HEK293 (cell line): ENCODE measurements around the gene XRCC6.

Source experiments
- HOXA7 ChIP-seq: sonication (generic); formaldehyde crosslinking; IDR thresholded peaks from 2 replicates; pipeline ENCODE4 v1.8.1; 2022; ENCODE audit warnings: missing genetic modification reagents, borderline replicate concordance
- INSM2 ChIP-seq: fragments of 450-650 bp; formaldehyde crosslinking; IDR thresholded peaks from 2 replicates; pipeline ENCODE4 v1.5.1; 2016; ENCODE audit warnings: missing biosample characterization, missing genetic modification characterization
- REST ChIP-seq: fragments of 450-650 bp; formaldehyde crosslinking; IDR thresholded peaks from 2 replicates; pipeline ENCODE4 v1.5.1; 2016; ENCODE audit warnings: missing biosample characterization, missing genetic modification characterization
- SETDB1 ChIP-seq: IDR thresholded peaks from one replicate; pipeline ENCODE4 v1.6.1; 2017; ENCODE audit warnings: mild to moderate bottlenecking, low read length, moderate library complexity, mixed read lengths; ENCODE audit not compliant: insufficient read length
- ZBTB26 ChIP-seq: fragments of 450-650 bp; formaldehyde crosslinking; optimal IDR thresholded peaks from 2 replicates; pipeline ENCODE3; 2016; ENCODE audit warnings: missing biosample characterization, mild to moderate bottlenecking, missing genetic modification characterization
- ZBTB48 ChIP-seq: fragments of 450-650 bp; formaldehyde crosslinking; IDR thresholded peaks from 2 replicates; pipeline ENCODE4 v1.5.1; 2016; ENCODE audit warnings: missing biosample characterization, missing genetic modification characterization
- ZFHX2 ChIP-seq: fragments of 450-650 bp; formaldehyde crosslinking; conservative IDR thresholded peaks from 2 replicates; pipeline ENCODE4 v1.5.1; 2016; ENCODE audit warnings: missing biosample characterization, missing genetic modification characterization
- ZNF10 ChIP-seq: fragments of 450-650 bp; formaldehyde crosslinking; IDR thresholded peaks from 2 replicates; pipeline ENCODE4 v1.5.1; 2017; ENCODE audit warnings: missing biosample characterization, missing genetic modification characterization
- ZNF138 ChIP-seq: fragments of 450-650 bp; formaldehyde crosslinking; IDR thresholded peaks from 2 replicates; pipeline ENCODE4 v1.5.1; 2016; ENCODE audit warnings: missing biosample characterization, missing genetic modification characterization, borderline replicate concordance
- ZNF2 ChIP-seq: fragments of 450-650 bp; formaldehyde crosslinking; IDR thresholded peaks from 2 replicates; pipeline ENCODE4 v1.5.1; 2016; ENCODE audit warnings: missing biosample characterization, missing genetic modification characterization
- ZNF24 ChIP-seq: fragments of 450-650 bp; formaldehyde crosslinking; IDR thresholded peaks from 2 replicates; pipeline ENCODE4 v1.5.1; 2016; ENCODE audit warnings: missing biosample characterization, missing genetic modification characterization
- ZNF274 ChIP-seq, 2 experiments: fragments of 200-500 bp in 1 of 2; fragments of 450-650 bp in 1 of 2; sonication (Bioruptor generic) in 1 of 2; formaldehyde crosslinking in 1 of 2; IDR thresholded peaks; 2 replicates each; pipeline versions ENCODE4 v1.5.1 to v1.6.1; 2014 to 2016; ENCODE audit warnings: borderline replicate concordance in 1 of 2, inconsistent platforms in 1 of 2, low read length in 1 of 2, missing biosample characterization in 1 of 2, missing genetic modification characterization in 1 of 2
- ZNF404 ChIP-seq: fragments of 450-650 bp; formaldehyde crosslinking; IDR thresholded peaks from 2 replicates; pipeline ENCODE4 v1.5.1; 2017; ENCODE audit warnings: missing biosample characterization, missing genetic modification characterization
- ZNF626 ChIP-seq: fragments of 450-650 bp; sonication (Bioruptor Pico); formaldehyde crosslinking; IDR thresholded peaks from 2 replicates; pipeline ENCODE4 v1.5.1; 2018; ENCODE audit warnings: missing biosample characterization, missing genetic modification characterization, inconsistent platforms
- ZNF654 ChIP-seq: fragments of 450-650 bp; formaldehyde crosslinking; IDR thresholded peaks from 2 replicates; pipeline ENCODE4 v1.5.1; 2016; ENCODE audit warnings: low read depth, missing biosample characterization, missing genetic modification characterization
- ZNF692 ChIP-seq: fragments of 450-650 bp; formaldehyde crosslinking; IDR thresholded peaks from 2 replicates; pipeline ENCODE4 v1.5.1; 2016; ENCODE audit warnings: missing biosample characterization, missing genetic modification characterization
- TF ChIP-seq, protein P1 (sequence below): fragments of 450-650 bp; formaldehyde crosslinking; conservative IDR thresholded peaks from 2 replicates; pipeline ENCODE4 v1.5.1; 2016; ENCODE audit warnings: low read depth, missing biosample characterization, missing genetic modification characterization
- TF ChIP-seq, protein P2 (sequence below): fragments of 450-650 bp; formaldehyde crosslinking; IDR thresholded peaks from 2 replicates; pipeline ENCODE4 v1.5.1; 2017; ENCODE audit warnings: missing biosample characterization, missing genetic modification characterization
- TF ChIP-seq, protein P3 (sequence below): fragments of 450-650 bp; formaldehyde crosslinking; IDR thresholded peaks from 2 replicates; pipeline ENCODE4 v1.5.1; 2016; ENCODE audit warnings: missing biosample characterization, missing genetic modification characterization
- TF ChIP-seq, protein P4 (sequence below): fragments of 450-650 bp; IDR thresholded peaks from 2 replicates; pipeline ENCODE4 v1.5.1; 2018; ENCODE audit warnings: missing biosample characterization, mild to moderate bottlenecking, missing genetic modification characterization

XRCC6 gene

GRCh38 chr22:41697126-41697775 lies 76.2 kb downstream of the XRCC6 start (continued):
- no peak for TF ChIP-seq ZNF138
- TF ChIP-seq, protein P1, sequence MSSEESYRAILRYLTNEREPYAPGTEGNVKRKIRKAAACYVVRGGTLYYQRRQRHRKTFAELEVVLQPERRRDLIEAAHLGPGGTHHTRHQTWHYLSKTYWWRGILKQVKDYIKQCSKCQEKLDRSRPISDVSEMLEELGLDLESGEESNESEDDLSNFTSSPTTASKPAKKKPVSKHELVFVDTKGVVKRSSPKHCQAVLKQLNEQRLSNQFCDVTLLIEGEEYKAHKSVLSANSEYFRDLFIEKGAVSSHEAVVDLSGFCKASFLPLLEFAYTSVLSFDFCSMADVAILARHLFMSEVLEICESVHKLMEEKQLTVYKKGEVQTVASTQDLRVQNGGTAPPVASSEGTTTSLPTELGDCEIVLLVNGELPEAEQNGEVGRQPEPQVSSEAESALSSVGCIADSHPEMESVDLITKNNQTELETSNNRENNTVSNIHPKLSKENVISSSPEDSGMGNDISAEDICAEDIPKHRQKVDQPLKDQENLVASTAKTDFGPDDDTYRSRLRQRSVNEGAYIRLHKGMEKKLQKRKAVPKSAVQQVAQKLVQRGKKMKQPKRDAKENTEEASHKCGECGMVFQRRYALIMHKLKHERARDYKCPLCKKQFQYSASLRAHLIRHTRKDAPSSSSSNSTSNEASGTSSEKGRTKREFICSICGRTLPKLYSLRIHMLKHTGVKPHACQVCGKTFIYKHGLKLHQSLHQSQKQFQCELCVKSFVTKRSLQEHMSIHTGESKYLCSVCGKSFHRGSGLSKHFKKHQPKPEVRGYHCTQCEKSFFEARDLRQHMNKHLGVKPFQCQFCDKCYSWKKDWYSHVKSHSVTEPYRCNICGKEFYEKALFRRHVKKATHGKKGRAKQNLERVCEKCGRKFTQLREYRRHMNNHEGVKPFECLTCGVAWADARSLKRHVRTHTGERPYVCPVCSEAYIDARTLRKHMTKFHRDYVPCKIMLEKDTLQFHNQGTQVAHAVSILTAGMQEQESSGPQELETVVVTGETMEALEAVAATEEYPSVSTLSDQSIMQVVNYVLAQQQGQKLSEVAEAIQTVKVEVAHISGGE = no peak
- no peak for TF ChIP-seq ZNF2 (tag by site-specific recombination)
- no peak for TF ChIP-seq REST (tag by site-specific recombination)
- no peak for TF ChIP-seq ZNF404 (tag by site-specific recombination)
- TF ChIP-seq, protein P2, sequence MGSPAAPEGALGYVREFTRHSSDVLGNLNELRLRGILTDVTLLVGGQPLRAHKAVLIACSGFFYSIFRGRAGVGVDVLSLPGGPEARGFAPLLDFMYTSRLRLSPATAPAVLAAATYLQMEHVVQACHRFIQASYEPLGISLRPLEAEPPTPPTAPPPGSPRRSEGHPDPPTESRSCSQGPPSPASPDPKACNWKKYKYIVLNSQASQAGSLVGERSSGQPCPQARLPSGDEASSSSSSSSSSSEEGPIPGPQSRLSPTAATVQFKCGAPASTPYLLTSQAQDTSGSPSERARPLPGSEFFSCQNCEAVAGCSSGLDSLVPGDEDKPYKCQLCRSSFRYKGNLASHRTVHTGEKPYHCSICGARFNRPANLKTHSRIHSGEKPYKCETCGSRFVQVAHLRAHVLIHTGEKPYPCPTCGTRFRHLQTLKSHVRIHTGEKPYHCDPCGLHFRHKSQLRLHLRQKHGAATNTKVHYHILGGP = no peak
- TF ChIP-seq, protein P3, sequence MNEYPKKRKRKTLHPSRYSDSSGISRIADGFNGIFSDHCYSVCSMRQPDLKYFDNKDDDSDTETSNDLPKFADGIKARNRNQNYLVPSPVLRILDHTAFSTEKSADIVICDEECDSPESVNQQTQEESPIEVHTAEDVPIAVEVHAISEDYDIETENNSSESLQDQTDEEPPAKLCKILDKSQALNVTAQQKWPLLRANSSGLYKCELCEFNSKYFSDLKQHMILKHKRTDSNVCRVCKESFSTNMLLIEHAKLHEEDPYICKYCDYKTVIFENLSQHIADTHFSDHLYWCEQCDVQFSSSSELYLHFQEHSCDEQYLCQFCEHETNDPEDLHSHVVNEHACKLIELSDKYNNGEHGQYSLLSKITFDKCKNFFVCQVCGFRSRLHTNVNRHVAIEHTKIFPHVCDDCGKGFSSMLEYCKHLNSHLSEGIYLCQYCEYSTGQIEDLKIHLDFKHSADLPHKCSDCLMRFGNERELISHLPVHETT (tag by site-specific recombination) = no peak
- no peak for TF ChIP-seq ZNF274 (IDR thresholded peaks at IDR 0.05; ENCODE audit: low read length)
- no peak for TF ChIP-seq ZNF274 (tag by site-specific recombination; IDR thresholded peaks at IDR 0.05; ENCODE audit: borderline replicate concordance)
- no peak for TF ChIP-seq HOXA7 (CRISPR knock-in tag)
- TF ChIP-seq ZNF654 (tag by site-specific recombination) = peak; percentile 95
- 0 out of 2 replicates have a peak, but pooled peaks have one; percentile 32 for TF ChIP-seq ZNF24 (tag by site-specific recombination)
- TF ChIP-seq INSM2 (tag by site-specific recombination) = no peak
- no peak for TF ChIP-seq ZNF626 (tag by site-specific recombination)
- TF ChIP-seq ZBTB26 (tag by site-specific recombination) = no peak
- TF ChIP-seq SETDB1 = no peak
- peak; percentile 15; the same call in 1 of the 2 replicates for TF ChIP-seq ZNF692 (tag by site-specific recombination)
- TF ChIP-seq ZNF10 (tag by site-specific recombination) = no peak
- TF ChIP-seq, protein P4, sequence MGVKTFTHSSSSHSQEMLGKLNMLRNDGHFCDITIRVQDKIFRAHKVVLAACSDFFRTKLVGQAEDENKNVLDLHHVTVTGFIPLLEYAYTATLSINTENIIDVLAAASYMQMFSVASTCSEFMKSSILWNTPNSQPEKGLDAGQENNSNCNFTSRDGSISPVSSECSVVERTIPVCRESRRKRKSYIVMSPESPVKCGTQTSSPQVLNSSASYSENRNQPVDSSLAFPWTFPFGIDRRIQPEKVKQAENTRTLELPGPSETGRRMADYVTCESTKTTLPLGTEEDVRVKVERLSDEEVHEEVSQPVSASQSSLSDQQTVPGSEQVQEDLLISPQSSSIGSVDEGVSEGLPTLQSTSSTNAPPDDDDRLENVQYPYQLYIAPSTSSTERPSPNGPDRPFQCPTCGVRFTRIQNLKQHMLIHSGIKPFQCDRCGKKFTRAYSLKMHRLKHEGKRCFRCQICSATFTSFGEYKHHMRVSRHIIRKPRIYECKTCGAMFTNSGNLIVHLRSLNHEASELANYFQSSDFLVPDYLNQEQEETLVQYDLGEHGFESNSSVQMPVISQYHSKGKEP (tag by site-specific recombination) = no peak
- no peak for TF ChIP-seq ZBTB48
- TF ChIP-seq ZFHX2 (tag by site-specific recombination) = no peak
